Left hindlimb (tissue), 1 donor: Measurements from ENCODE around the gene ABCA7.
"Not testable (repeated sequence)": the region's sequence is repeated elsewhere in the genome, so short reads cannot be mapped to it uniquely, and the experiment has no call there.

ENCODE experiments used
- DNase-seq: peaks from one replicate; pipeline ENCODE4 v3.0.0-alpha.2; 2018

Gene ABCA7

DNA sequence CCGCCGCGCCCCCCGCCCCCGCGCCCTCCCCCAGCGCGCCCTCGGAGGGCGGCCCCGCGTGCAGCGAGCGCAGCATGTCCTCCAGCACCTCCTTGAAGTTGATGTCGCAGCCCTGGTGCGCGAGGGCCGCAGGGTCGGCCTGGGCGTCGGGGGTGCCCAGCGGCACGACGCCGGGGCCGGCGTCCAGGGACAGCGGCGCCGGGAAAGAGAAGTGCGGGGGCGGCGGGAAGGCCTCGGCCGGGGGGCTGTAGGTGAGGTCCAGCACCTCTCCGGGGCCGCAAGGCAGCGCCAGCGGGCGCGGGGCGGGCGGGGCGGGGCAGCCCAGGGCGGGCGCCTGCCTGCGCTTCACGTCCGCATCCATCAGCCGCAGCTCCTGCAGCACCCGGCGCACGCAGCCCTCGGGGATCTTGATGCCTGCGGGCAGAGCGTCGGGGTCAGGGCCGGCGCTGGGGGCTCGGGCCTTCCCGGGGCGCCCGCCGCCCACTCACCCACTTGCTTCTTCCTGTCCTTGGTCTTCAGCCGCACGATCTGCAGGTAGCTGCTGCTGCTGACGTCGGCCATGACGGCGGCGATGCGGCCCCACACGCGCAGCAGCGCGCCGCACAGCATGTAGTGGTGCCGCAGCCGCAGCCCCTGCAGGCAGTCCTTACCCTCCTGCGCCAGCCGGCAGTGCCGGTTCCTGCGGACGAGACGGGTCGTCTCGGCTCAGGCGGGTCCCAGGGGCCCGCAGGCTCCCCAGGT lies 68.6 kb downstream of the ABCA7 start:
- DNase-seq, result no peak

DNA sequence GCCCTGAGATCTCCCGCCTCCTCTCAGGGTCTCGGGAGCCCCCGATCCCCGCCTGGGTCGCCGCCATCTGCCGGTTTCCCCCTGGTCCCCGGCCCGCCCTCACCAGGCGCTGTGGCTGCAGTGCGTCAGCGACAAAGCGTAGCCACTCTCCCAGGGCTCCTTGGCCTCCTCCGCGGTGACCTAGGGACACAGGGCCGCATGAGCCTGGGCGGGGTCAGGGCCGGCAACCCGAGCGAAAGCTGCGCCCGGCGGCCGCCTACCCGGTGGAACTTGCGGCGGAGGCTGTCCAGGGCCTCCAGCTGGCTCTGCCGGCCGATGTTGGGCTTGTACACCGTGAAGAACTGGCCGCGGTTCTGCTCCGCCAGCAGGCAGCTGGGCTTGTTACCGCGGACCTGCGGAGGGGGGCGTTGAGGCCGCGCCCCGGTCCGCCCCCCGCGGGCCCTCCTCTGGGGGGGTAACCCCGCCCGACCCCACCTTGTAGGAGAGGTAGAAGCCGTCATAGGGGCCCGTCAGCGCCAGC lies 69.2 kb downstream of the ABCA7 start:
- DNase-seq, result no peak

DNA sequence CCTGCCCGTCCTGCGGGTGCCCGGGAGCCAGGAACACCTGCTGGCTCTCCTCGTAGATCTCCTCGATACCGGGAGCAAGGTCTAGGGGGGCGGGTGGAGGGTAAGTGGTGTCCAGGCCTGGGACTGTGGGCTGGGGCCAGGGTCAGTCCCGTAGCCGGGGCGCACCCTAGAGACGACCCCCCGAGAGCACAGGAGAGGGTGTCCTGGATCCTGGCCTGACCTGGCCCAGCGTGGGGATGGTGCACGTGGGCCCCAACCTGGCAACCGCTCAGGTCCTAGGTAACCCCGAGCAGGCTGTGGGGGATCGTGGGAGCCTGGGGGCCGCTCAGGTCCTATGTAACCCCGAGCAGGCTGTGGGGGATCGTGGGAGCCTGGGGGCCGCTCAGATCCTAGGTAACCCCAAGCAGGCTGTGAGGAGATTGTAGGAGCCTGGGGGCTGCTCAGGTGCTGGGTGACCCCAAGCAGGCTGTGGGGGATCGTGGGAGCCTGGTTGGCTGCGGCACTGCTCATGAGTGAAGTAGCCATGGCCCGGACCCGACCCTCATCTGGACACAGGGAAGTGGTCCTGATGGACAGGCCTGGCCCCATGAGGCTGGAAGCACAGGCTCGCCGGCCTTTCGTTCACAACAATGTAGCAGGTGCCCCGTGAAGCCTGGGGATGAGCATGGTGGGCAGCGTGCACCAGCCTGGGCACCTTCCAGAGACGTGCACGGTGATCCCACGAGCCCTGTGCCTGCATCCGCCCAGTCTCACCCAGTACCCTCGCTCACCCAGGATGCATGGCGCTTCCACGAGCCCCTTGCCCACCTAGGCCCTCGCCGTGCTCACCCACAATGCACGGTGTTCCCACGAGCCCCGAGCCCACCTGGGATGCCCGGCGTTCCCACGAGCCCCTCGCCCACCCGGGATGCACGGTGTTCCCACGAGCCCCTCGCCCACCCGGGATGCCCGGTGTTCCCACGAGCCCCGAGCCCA lies 70.1 kb downstream of the ABCA7 start:
- DNase-seq, result no peak

DNA sequence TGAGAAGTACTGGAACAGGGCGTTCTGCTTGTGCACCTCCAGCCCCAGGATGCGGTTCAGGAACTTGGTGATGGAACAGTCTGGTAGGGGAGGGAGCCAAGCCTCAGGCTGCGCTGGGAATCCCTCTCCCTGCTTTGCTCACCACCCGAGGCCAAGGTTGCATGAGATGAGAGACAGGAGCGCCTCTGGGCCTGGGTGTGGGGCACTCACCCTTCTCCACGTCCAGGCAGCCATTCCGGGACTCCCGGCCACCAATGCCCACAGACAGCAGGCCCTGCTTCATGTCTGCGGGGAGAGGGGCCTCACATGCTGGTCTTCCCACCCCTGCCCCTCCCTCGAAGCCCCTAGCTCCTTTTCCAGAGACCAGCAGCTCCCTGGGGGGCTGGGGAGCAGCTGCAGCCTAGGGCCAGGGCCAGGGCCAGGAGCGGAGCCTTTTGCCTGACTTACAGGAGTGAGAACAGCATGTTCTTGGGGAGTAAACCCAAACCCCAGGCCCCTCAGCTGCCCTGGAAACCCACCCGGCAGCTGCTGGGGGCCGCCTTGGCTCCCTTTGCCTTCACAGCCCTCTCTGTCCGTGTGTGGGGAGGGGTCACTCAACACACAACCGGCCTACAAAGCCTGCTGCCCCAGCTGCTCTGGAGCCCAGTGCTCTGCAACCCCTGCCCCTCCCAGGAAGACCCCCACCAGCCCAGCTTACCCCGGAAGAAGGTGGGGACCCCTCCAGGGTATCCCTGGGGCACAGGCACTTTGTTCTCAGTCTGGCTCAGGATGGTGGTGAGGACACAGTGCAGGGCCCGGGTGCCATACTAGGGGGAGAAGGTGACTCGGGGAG lies 71.1 kb downstream of the ABCA7 start:
- no peak for DNase-seq

DNA sequence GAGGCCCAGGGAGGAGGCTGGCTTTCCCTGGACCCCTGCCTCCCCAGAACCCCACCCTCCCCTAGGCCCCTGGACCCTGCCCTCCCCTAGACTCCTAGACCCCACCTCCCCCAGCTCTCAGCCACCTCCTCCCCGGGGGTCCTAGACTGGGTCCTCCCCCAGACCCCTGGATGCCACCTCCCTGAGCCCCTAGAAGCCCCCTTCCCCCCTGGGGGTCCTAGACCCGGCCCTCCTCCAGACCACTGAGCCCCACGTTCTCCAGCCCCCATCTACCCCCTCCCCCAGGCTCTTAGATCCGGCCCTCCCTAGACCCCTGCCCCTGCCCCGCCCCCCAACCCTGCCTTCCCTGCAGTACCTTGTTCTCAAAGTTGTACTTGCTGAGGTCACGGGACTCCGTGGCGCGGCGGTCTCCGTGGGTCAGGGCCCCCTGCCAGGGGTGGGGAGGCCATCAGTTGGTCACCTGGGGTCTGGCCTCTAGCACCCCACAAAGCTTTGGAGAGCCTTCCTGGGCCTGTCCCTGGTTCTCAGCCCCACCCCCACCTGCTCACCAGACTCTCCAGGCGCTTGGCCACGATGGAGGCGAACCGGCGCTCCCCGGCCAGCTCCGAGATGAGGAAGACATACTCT lies 71.8 kb downstream of the ABCA7 start:
- DNase-seq, result no peak

DNA sequence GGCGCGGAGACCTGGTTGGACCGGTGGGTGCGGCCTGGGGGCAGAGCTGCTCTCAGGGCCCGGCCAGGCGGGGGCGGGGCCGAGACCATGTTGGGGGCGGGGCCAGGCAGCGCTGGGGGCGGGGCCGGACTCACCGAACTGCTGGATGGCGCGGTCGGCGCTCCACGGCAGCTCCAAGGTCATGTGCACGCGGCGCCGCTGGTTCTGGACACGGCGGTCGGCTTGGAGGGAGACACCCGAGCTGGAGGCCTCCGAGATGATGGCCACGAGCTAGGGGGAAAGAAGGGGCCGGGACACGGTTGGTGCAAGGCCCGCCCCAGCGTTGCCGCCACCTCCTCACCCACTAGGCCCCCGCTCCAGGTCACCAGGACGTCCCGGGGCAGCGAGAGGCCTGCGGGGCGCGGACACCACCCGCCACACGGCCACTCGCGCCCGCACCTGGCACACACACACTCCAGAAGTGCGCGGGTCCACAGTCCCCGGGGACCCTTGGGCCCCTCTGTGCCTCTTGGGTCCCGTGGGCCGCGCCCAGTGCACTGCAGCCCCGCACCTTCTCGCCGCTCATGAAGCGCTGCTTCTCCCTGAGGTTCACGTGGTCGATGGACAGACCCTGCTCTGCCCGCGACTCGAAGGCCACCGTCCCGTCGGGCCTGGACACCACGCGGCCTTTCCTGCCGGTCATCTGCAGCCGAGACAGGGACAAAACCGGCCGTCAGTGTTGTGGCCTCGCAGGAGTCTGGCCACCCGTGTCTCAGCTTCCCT lies 72.5 kb downstream of the ABCA7 start:
- peak; percentile 69 for DNase-seq

DNA sequence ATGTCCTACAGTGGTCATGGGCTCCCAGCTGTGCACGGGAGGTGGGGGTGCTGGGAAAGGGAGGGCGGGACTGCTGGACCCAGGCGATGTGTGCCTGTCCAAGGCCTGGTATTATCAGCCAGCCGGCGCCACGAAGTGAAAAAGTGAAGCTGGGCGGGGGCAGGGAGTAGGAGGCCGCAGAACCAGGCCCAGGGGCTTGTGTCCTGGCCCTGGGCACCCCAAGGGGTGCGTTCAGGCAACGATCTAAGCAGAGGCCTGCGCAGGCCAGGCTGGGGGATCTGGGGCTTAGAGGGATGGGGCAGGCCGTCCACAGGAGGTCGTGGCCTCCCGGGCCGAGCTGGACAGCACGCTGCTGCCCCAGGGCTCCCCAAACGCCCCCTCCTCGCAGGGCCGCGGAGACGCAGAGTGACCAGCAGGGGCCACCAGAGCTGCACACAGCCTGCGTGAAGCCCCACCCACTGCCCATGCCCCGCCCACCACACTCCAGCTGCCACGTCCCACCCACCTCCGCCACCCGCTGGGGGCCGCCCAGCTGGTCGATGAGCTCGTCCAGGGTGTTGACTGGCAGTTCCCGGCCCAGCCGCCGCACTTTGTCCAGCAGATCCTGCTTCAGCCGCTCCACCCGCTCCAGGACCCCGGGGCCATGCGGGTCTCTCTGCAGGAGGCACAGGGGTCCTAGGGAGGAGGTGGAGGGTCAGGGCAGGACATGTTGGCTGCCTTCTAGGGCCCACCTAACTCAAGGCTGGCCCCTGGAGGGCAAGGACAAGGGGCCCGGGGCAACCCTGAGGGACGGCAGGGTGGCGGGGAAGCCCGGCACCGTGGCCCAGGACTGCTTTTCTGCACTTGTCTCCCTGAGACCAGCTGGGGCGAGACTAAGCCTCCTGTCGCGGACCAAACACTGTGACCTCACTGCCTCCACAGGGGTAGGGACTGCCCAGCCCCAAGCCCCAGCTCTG lies 73.4 kb downstream of the ABCA7 start:
- DNase-seq, result peak; percentile 96

DNA sequence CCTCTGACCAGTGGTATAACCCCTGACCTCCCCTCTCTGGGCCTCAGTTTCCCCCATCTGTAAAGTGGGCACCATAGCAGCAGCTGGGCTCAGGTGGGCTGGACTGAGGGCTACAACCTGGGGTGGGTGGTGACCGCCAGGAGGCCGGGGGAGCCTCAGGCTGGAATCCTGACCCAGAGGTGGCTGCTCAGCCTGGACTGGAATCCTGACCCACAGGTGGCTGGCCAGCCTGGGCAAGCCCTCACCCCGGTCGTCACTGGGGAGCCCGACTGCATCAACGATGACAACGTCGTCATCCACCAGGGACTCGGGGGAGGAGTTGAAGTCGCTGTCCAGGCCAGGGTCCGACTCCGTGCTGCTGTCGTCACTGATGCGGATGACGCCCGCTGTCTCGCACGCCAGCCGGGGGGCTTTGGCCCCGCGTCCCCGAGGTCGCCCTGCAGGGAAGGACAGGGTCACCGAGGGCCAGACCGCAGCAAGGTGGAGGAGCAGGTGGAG lies 74.1 kb downstream of the ABCA7 start:
- no peak for DNase-seq

DNA sequence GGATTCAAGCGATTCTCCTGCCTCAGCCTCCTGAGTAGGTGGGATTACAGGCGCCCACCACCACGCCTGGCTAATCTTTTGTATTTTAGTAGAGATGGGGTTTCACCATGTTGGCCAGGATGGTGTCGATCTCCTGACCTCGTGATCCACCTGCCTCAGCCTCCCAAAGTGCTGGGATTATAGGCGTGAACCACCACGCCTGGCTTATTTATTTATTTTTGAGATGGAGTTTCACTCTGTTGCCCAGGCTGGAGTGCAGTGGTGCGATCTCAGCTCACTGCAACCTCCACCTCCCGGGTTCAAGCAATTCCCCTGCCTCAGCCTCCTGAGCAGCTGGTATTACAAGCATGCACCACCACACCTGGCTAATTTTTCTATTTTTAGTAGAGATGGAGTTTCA lies 74.8 kb downstream of the ABCA7 start:
- not testable (repeated sequence) for DNase-seq
